SK-N-MC (cell line): ENCODE results near the gene MAP7.

Experiments
- EZH2 ChIP-seq: fragments of 200-600 bp; sonication (generic); IDR thresholded peaks from one replicate; pipeline ENCODE4 v1.6.1; 2017; ENCODE audit warnings: antibody characterized with exemption
- FOXP2 ChIP-seq: optimal IDR thresholded peaks from 2 replicates; pipeline ENCODE3; 2011; ENCODE audit warnings: mild to moderate bottlenecking, moderate library complexity; ENCODE audit not compliant: insufficient read depth; ENCODE audit errors: extremely low read length, control extremely low read depth
- POLR2AphosphoS5 ChIP-seq: IDR thresholded peaks from 2 replicates; pipeline ENCODE4 v1.6.1; 2012; ENCODE audit warnings: mild to moderate bottlenecking, low read depth, low read length, borderline replicate concordance

DNA sequence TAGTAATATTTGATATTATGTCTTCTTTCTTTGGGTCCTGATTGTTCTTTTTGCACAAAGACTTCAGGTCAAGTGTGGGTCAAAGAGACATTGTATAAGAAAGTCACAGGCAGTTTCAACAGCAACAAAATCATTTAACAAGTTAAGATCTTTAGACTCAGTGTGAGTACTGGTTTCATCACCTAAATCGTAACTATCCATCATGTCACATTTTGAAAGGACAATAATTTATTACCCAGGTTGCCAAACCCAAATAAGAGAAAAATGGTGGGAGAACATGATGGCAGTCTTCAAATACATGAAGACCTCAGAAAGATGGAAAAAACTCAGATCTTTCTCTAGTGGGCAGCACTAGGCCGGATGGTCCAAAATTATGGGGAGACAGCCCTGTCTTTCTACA is 205.1 kb downstream of the MAP7 start:
- TF ChIP-seq POLR2AphosphoS5, result no peak
- no peak for TF ChIP-seq EZH2
- TF ChIP-seq FOXP2, result no peak
